ENCODE data around the gene ACAD11. TPM values are rescaled to one million over a fixed set of nuclear protein-coding genes. Genes with fewer than 3 reads are reported as not detected.
"Not testable (repeated sequence)": the region's sequence is repeated elsewhere in the genome, so short reads cannot be mapped to it uniquely, and the experiment has no call there.

Gene ACAD11
- total RNA-seq, 1 experiment from 2014 or later: 15.6 TPM

GRCh38 chr3:132556508-132557159 lies 103.0 kb downstream of the ACAD11 start:
- DNase-seq: no peak
- WGBS (ENCODE audit: extremely low coverage, insufficient read length, low lambda C conversion rate): no CpG with 5 or more reads among the region's 8 CpGs
- no peak overlapping the region for H3K9ac ChIP-seq (ENCODE audit: extremely low read depth, insufficient read length, low read length)

GRCh38 chr3:132556036-132556386 lies 103.6 kb downstream of the ACAD11 start:
- H4K20me1 ChIP-seq (ENCODE audit: control insufficient read depth, insufficient read depth, insufficient read length); H2AFZ ChIP-seq (ENCODE audit: low read length); H3K79me1 ChIP-seq (ENCODE audit: insufficient read depth, low read depth, low read length, poor library complexity, severe bottlenecking); H2BK5ac ChIP-seq (ENCODE audit: insufficient read length, low read length); H2AK5ac ChIP-seq (ENCODE audit: insufficient read length, low read length); H3K27me3 Mint-ChIP-seq (ENCODE audit: low read depth); H2BK12ac ChIP-seq (ENCODE audit: insufficient read length, low read depth, low read length); H3K9me3 ChIP-seq (ENCODE audit: control insufficient read depth, low read depth, low read length); H4K5ac ChIP-seq (ENCODE audit: insufficient read length, low read depth, low read length); H3K4me1 ChIP-seq (ENCODE audit: insufficient read depth, low read length); DNase-seq; H4K91ac ChIP-seq (ENCODE audit: insufficient read length, low read depth, low read length); H2BK15ac ChIP-seq (ENCODE audit: low read depth, low read length); H3K4me3 Mint-ChIP-seq; H3K79me2 ChIP-seq (ENCODE audit: insufficient read depth, low read length); H2BK120ac ChIP-seq (ENCODE audit: low read depth, low read length, poor library complexity, severe bottlenecking); H3K36me3 Mint-ChIP-seq (ENCODE audit: insufficient read depth in 1 of 3, low read depth in 3 of 3); H3K4me2 ChIP-seq (ENCODE audit: insufficient read depth, insufficient read length, low read length); H3K56ac ChIP-seq (ENCODE audit: insufficient read length, low read depth, low read length); H3K14ac ChIP-seq (ENCODE audit: insufficient read depth, low read length); H3K23me2 ChIP-seq (ENCODE audit: insufficient read length, low read depth, low read length, poor library complexity, severe bottlenecking); H3K27me3 ChIP-seq (ENCODE audit: insufficient read depth, low read length); H3K23ac ChIP-seq (ENCODE audit: insufficient read length, low read depth, low read length); H3K18ac ChIP-seq (ENCODE audit: insufficient read length, low read depth, low read length); H3K9me3 Mint-ChIP-seq; H4K8ac ChIP-seq (replicated peaks; ENCODE audit: insufficient read length, low read depth, low read length); H3K27ac ChIP-seq (ENCODE audit: insufficient read length, low read depth, low read length); H3K4ac ChIP-seq (ENCODE audit: low read depth, low read length); H3T11ph ChIP-seq (ENCODE audit: low read length); H3K9ac ChIP-seq (ENCODE audit: extremely low read depth, insufficient read length, low read length); H2BK20ac ChIP-seq (ENCODE audit: low read depth, low read length, poor library complexity, severe bottlenecking): not testable (repeated sequence)
- H3K4me1 Mint-ChIP-seq: peaks cover 26 to 36% of the 10 kb centered on the region in 2 experiments
- no CpG with 5 or more reads among the region's 3 CpGs for WGBS (ENCODE audit: extremely low coverage, insufficient read length, low lambda C conversion rate)
- H3K27ac Mint-ChIP-seq: peak overlapping the region in 1 of 3 experiments; percentile 26; a peak in 3 of 7 replicates

More at GRCh38 chr3:132556508-132557159, 103.0 kb downstream of the ACAD11 start:
- no peaks in the 10 kb centered on the region for H3K9me3 ChIP-seq (ENCODE audit: control insufficient read depth, low read depth, low read length)
- no peak for TF ChIP-seq CTCF (conservative IDR thresholded peaks at IDR 0.05)
- H2AK5ac ChIP-seq (ENCODE audit: insufficient read length, low read length): no peak overlapping the region
- H2BK15ac ChIP-seq (ENCODE audit: low read depth, low read length): no peak overlapping the region
- Mint-ChIP-seq H3K4me3 (no peak overlapping the region), H3K36me3 (ENCODE audit: insufficient read depth in 1 of 3, low read depth in 3 of 3) (peaks cover 0 to 5% (median 0%) of the 10 kb centered on the region in 3 experiments; a peak in 2 of 7 replicates), H3K9me3 (no peaks in the 10 kb centered on the region), H3K27ac (peak overlapping the region in 1 of 3 experiments; percentile 14; a peak in 2 of 7 replicates), H3K27me3 (ENCODE audit: low read depth) (no peaks in the 10 kb centered on the region), H3K4me1 (peaks cover 27 to 39% of the 10 kb centered on the region in 2 experiments)
- no peaks in the 10 kb centered on the region for H4K20me1 ChIP-seq (ENCODE audit: control insufficient read depth, insufficient read depth, insufficient read length)
- H2BK5ac ChIP-seq (ENCODE audit: insufficient read length, low read length): no peak overlapping the region
- no peaks in the 10 kb centered on the region for H3K23me2 ChIP-seq (ENCODE audit: insufficient read length, low read depth, low read length, poor library complexity, severe bottlenecking)
- no peak overlapping the region for H3K18ac ChIP-seq (ENCODE audit: insufficient read length, low read depth, low read length)
- H3K79me1 ChIP-seq (ENCODE audit: insufficient read depth, low read depth, low read length, poor library complexity, severe bottlenecking): no peaks in the 10 kb centered on the region
- no peak overlapping the region for H2BK120ac ChIP-seq (ENCODE audit: low read depth, low read length, poor library complexity, severe bottlenecking)
- no peaks in the 10 kb centered on the region for H3K27me3 ChIP-seq (ENCODE audit: insufficient read depth, low read length)
- H4K5ac ChIP-seq (ENCODE audit: insufficient read length, low read depth, low read length): no peak overlapping the region
- no peak overlapping the region for H2BK20ac ChIP-seq (ENCODE audit: low read depth, low read length, poor library complexity, severe bottlenecking)
- H3K56ac ChIP-seq (ENCODE audit: insufficient read length, low read depth, low read length): no peak overlapping the region
- no peak overlapping the region for H4K8ac ChIP-seq (replicated peaks; ENCODE audit: insufficient read length, low read depth, low read length)
- no peak overlapping the region for H3K14ac ChIP-seq (ENCODE audit: insufficient read depth, low read length)
- H3K4ac ChIP-seq (ENCODE audit: low read depth, low read length): no peak overlapping the region
- H3K4me1 ChIP-seq (ENCODE audit: insufficient read depth, low read length): peaks cover 8% of the 10 kb centered on the region; the same call in 1 of the 2 replicates
- H3K23ac ChIP-seq (ENCODE audit: insufficient read length, low read depth, low read length): no peak overlapping the region
- no peak overlapping the region for H3K4me2 ChIP-seq (ENCODE audit: insufficient read depth, insufficient read length, low read length)
- H3T11ph ChIP-seq (ENCODE audit: low read length): no peak overlapping the region
- H3K27ac ChIP-seq (ENCODE audit: insufficient read length, low read depth, low read length): no peak overlapping the region
- no peak overlapping the region for H2BK12ac ChIP-seq (ENCODE audit: insufficient read length, low read depth, low read length)
- H4K91ac ChIP-seq (ENCODE audit: insufficient read length, low read depth, low read length): no peak overlapping the region
- H3K79me2 ChIP-seq (ENCODE audit: insufficient read depth, low read length): no peaks in the 10 kb centered on the region
- no peak overlapping the region for H2AFZ ChIP-seq (ENCODE audit: low read length)
